IPS-NIHi7 (cell line): Measurements from ENCODE around the gene RPL13A.
A peak's percentile ranks its signal among the peaks of the same experiment; 100 is the strongest.
"Not testable (repeated sequence)": the region's sequence is repeated elsewhere in the genome, so short reads cannot be mapped to it uniquely, and the experiment has no call there.

Experiments
- DNase-seq: peaks from one replicate; pipeline ENCODE4 v3.0.0; 2012; ENCODE audit warnings: mixed read lengths; ENCODE audit errors: extremely low spot score

Gene RPL13A

GRCh38 chr19:49456326-49456725 is 31.1 kb upstream of the RPL13A start:
- no peak for DNase-seq

- DNase-seq: no peak
These were observed 28.9 kb upstream of the RPL13A start for GRCh38 chr19:49458567-49458903.

GRCh38 chr19:49459388-49459787 is 28.0 kb upstream of the RPL13A start:
- DNase-seq: no peak

- not testable (repeated sequence) for DNase-seq
These were observed 26.3 kb upstream of the RPL13A start for GRCh38 chr19:49461130-49461529.

- DNase-seq: no peak
These were observed 25.8 kb upstream of the RPL13A start for GRCh38 chr19:49461656-49462055.

- no peak for DNase-seq
These were observed 24.9 kb upstream of the RPL13A start for GRCh38 chr19:49462492-49462891.

GRCh38 chr19:49463960-49464740 is 23.3 kb upstream of the RPL13A start:
- DNase-seq: no peak

- DNase-seq: no peak
These were observed 22.0 kb upstream of the RPL13A start for GRCh38 chr19:49465371-49465770.

GRCh38 chr19:49468199-49468598 is 19.2 kb upstream of the RPL13A start:
- no peak for DNase-seq

- peak; percentile 82 for DNase-seq
These were observed 18.5 kb upstream of the RPL13A start for GRCh38 chr19:49468746-49469447.

GRCh38 chr19:49469828-49470614 is 17.4 kb upstream of the RPL13A start:
- DNase-seq: no peak

GRCh38 chr19:49470615-49470978 is 16.8 kb upstream of the RPL13A start:
- no peak for DNase-seq

- no peak for DNase-seq
These were observed 14.5 kb upstream of the RPL13A start for GRCh38 chr19:49472936-49473335.

GRCh38 chr19:49473501-49473867 is 13.9 kb upstream of the RPL13A start:
- DNase-seq: not testable (repeated sequence)

GRCh38 chr19:49473868-49474541 is 13.4 kb upstream of the RPL13A start, which contains the start of gene FLT3LG:
TSS of gene FLT3LG (plus strand) at chr19:49474215. CDS start at chr19:49474640, 425 bp downstream.
- peak; percentile 80 for DNase-seq

GRCh38 chr19:49474542-49474924 is 12.9 kb upstream of the RPL13A start:
- no peak for DNase-seq

- no peak for DNase-seq
These were observed 12.1 kb upstream of the RPL13A start for GRCh38 chr19:49475191-49475917.

- DNase-seq: peak; percentile 85
These were observed 11.2 kb upstream of the RPL13A start for GRCh38 chr19:49475995-49476880.

- DNase-seq: no peak
These were observed 7.3 kb upstream of the RPL13A start for GRCh38 chr19:49479975-49480628.
